GM19463 (cell line): ENCODE results near the gene RGS7.
"Not testable (repeated sequence)": the region's sequence is repeated elsewhere in the genome, so short reads cannot be mapped to it uniquely, and the experiment has no call there.

Experiments
- ATAC-seq: cut with Tn5 transposase; IDR thresholded peaks from one replicate; pipeline ENCODE4 v1.9.1; 2021; ENCODE audit warnings: mild to moderate bottlenecking, moderate library complexity; ENCODE audit not compliant: unreplicated experiment

RGS7 gene

GRCh38 chr1:240806200-240806745 lies 550.7 kb downstream of the RGS7 start:
- no peak for ATAC-seq

- ATAC-seq: no peak
These were observed 552.5 kb downstream of the RGS7 start for GRCh38 chr1:240804475-240804874.

GRCh38 chr1:240803151-240803550 lies 553.9 kb downstream of the RGS7 start:
- no peak for ATAC-seq

GRCh38 chr1:240802271-240802670 lies 554.7 kb downstream of the RGS7 start:
- no peak for ATAC-seq

GRCh38 chr1:240801442-240801841 lies 555.6 kb downstream of the RGS7 start:
- ATAC-seq: no peak

GRCh38 chr1:240800291-240800690 lies 556.7 kb downstream of the RGS7 start:
- ATAC-seq: no peak

- no peak for ATAC-seq
These were observed 560.0 kb downstream of the RGS7 start for GRCh38 chr1:240797050-240797449.

GRCh38 chr1:240794046-240794843 lies 562.8 kb downstream of the RGS7 start:
- peak; percentile 72 for ATAC-seq

- ATAC-seq: no peak
These were observed 564.0 kb downstream of the RGS7 start for GRCh38 chr1:240792915-240793529.

GRCh38 chr1:240790856-240791255 lies 566.1 kb downstream of the RGS7 start:
- no peak for ATAC-seq

- ATAC-seq: no peak
These were observed 570.1 kb downstream of the RGS7 start for GRCh38 chr1:240786880-240787279.

GRCh38 chr1:240784776-240785175 lies 572.2 kb downstream of the RGS7 start:
- ATAC-seq: no peak

- ATAC-seq: not testable (repeated sequence)
These were observed 573.3 kb downstream of the RGS7 start for GRCh38 chr1:240783728-240784137.

- ATAC-seq: no peak
These were observed 580.8 kb downstream of the RGS7 start for GRCh38 chr1:240776237-240776636.

- no peak for ATAC-seq
These were observed 584.9 kb downstream of the RGS7 start for GRCh38 chr1:240772131-240772530.

- no peak for ATAC-seq
These were observed 585.6 kb downstream of the RGS7 start for GRCh38 chr1:240771450-240771849.

GRCh38 chr1:240768979-240769378 lies 588.0 kb downstream of the RGS7 start:
- no peak for ATAC-seq

GRCh38 chr1:240766831-240767230 lies 590.2 kb downstream of the RGS7 start:
- ATAC-seq: no peak

GRCh38 chr1:240765732-240766363 lies 591.2 kb downstream of the RGS7 start:
- ATAC-seq: no peak

- no peak for ATAC-seq
These were observed 593.2 kb downstream of the RGS7 start for GRCh38 chr1:240763771-240764170.

- not testable (repeated sequence) for ATAC-seq
These were observed 593.9 kb downstream of the RGS7 start for GRCh38 chr1:240763095-240763494.
